K562 (cell line): ENCODE measurements around the gene TNFSF13. TPM values are rescaled to one million over a fixed set of nuclear protein-coding genes. Genes with fewer than 3 reads are reported as not detected.

Experiments used
- ATAC-seq: fragments of 200-7000 bp; cut with Tn5 transposase; 3 replicates; pipeline ENCODE4 v1.9.1; 2020; ENCODE audit warnings: moderate library complexity
- BruUV-seq: library from RNA; stranded (reverse); fragments of 400-500 nt; replicated peaks from 2 replicates; lab custom pipeline; 2021; lab: Mats Ljungman, UMichigan
- CTCF ChIA-PET: fragments of 300-600 bp; formaldehyde crosslinking; extraction: SDS; loops from one replicate; lab custom pipeline; 2021; ENCODE audit warnings: low intra/inter-chr PET ratio; lab: Yijun Ruan, JAX
- POLR2A ChIA-PET: fragments of 300-600, 350-650 bp; sonication (Branson Sonifier 250); formaldehyde crosslinking; extraction: SDS; loops from one replicate; lab custom pipeline; 2021; ENCODE audit warnings: antibody characterized with exemption, inconsistent platforms; lab: Yijun Ruan, JAX
- DNase-seq, 4 experiments: peaks; one replicate each; pipeline versions ENCODE4 v3.0.0 to v3.0.0-alpha.2; 2011 to 2018; ENCODE audit warnings: low spot score in 3 of 4, mixed read lengths in 3 of 4; ENCODE audit errors: extremely low read depth in 1 of 4
- FAIRE-seq: peaks from 2 replicates; lab custom pipeline; 2011; peaks lifted over from hg19 to GRCh38; lab: Jason Lieb, UNC
- H2AFZ ChIP-seq: 2 replicates; pipeline ENCODE4 v1.6.0; 2011; ENCODE audit warnings: low read depth, low read length, control low read depth, inconsistent platforms
- H3K27ac ChIP-seq: fragments of 200-600 bp; 3 replicates; pipeline ENCODE4 v1.8.0; 2011; ENCODE audit warnings: low read depth, mild to moderate bottlenecking, control low read depth, inconsistent platforms, low read length, moderate library complexity, mixed read lengths; ENCODE audit errors: extremely low read depth
- H3K27me3 ChIP-seq, 2 experiments: fragments of 300-600 bp in 1 of 2; 2 replicates in 1 of 2; 3 replicates in 1 of 2; pipeline versions ENCODE4 v1.6.0 to v1.8.0; 2011; ENCODE audit warnings: inconsistent platforms in 2 of 2, low read length in 2 of 2, mild to moderate bottlenecking in 1 of 2, mixed read lengths in 1 of 2, moderate library complexity in 1 of 2; ENCODE audit not compliant: control insufficient read depth in 2 of 2, insufficient read depth in 2 of 2
- H3K36me3 ChIP-seq: fragments of 300-600 bp; 3 replicates; pipeline ENCODE4 v1.8.0; 2011; ENCODE audit warnings: mild to moderate bottlenecking, low read length, inconsistent platforms; ENCODE audit not compliant: control insufficient read depth, insufficient read depth
- H3K4me1 ChIP-seq, 2 experiments: fragments of 200-600 bp in 1 of 2; replicated peaks in 1 of 2; 2 replicates in 1 of 2; 3 replicates in 1 of 2; pipeline versions ENCODE4 v1.5.1 to v1.8.0; 2011; ENCODE audit warnings: inconsistent platforms in 2 of 2, low read length in 2 of 2, mild to moderate bottlenecking in 1 of 2, mixed read lengths in 1 of 2, moderate library complexity in 1 of 2; ENCODE audit not compliant: control insufficient read depth in 2 of 2, insufficient read depth in 2 of 2
- H3K4me2 ChIP-seq: 2 replicates; pipeline ENCODE4 v1.6.1; 2011; ENCODE audit warnings: low read length, control low read depth, inconsistent platforms, mixed read lengths; ENCODE audit not compliant: insufficient read depth
- H3K4me3 ChIP-seq: fragments of 200-600 bp; sonication (generic), shearing (Covaris generic); 2 replicates; pipeline ENCODE4 v1.5.1; 2016; ENCODE audit warnings: control low read depth, inconsistent platforms
- H3K79me2 ChIP-seq: fragments of 200-600 bp; 3 replicates; pipeline ENCODE4 v1.8.0; 2011; ENCODE audit warnings: low read length, inconsistent platforms; ENCODE audit not compliant: control insufficient read depth, insufficient read depth
- H3K9ac ChIP-seq, 2 experiments: 2 replicates each; pipeline versions ENCODE4 v1.6.0 to v1.6.1; 2011; ENCODE audit warnings: low read depth in 2 of 2, low read length in 2 of 2, control low read depth in 1 of 2, inconsistent platforms in 1 of 2, mild to moderate bottlenecking in 1 of 2, mixed read lengths in 1 of 2; ENCODE audit not compliant: insufficient read depth in 1 of 2
- H3K9me1 ChIP-seq: one replicate; pipeline ENCODE4 v1.6.0; 2011; ENCODE audit warnings: inconsistent platforms, mild to moderate bottlenecking, low read length, moderate library complexity; ENCODE audit not compliant: control insufficient read depth, insufficient read depth
- H3K9me3 ChIP-seq: replicated peaks from 2 replicates; pipeline ENCODE4 v1.5.1; 2011; ENCODE audit warnings: low read depth, low read length, inconsistent platforms; ENCODE audit not compliant: control insufficient read depth, insufficient read depth
- H4K20me1 ChIP-seq: replicated peaks from 2 replicates; pipeline ENCODE4 v1.6.1; 2011; ENCODE audit warnings: low read length, inconsistent platforms, mixed read lengths; ENCODE audit not compliant: control insufficient read depth, insufficient read depth
- KDM5B ChIP-seq: fragments of 200-600 bp; sonication (generic); IDR thresholded peaks from 2 replicates; pipeline ENCODE4 v1.6.1; 2012; ENCODE audit warnings: low read depth, mild to moderate bottlenecking, moderate library complexity, low read length, control low read depth, inconsistent platforms; ENCODE audit not compliant: insufficient replicate concordance
- MCM3 ChIP-seq: fragments of 450-650 bp; IDR thresholded peaks from 2 replicates; pipeline ENCODE4 v1.6.1; 2016
- SRSF1 ChIP-seq: fragments of 200-400 bp; formaldehyde crosslinking; IDR thresholded peaks from 2 replicates; pipeline ENCODE4 v1.6.1; 2017; ENCODE audit warnings: mild to moderate bottlenecking, low read depth, low read length, moderate library complexity
- WGBS: fragments of 100-300 bp; shearing (Covaris generic); methylation state at CpG from one replicate; pipeline ENCODE4 v1.1.6; 2016; ENCODE audit warnings: low coverage, mixed read lengths; ENCODE audit not compliant: insufficient coverage; ENCODE audit errors: missing lambda C conversion rate; 5-methylcytosine and 5-hydroxymethylcytosine counted together
- in situ Hi-C: fragments of 300-500 bp; cut with MboI; formaldehyde crosslinking; loops from 4 replicates; pipeline ENCODE4 v1.15.0; 2018; ENCODE audit warnings: inconsistent platforms, mixed read lengths
- intact Hi-C: fragments of 100-400 bp; cut with micrococcal nuclease; formaldehyde crosslinking; loops from 2 replicates; pipeline ENCODE4 v1.14.2; 2022
- polyA plus RNA-seq, 8 experiments: library from polyadenylated mRNA; depleted of rRNA in 4 of 8; stranded (reverse) in 5 of 8; unstranded in 3 of 8; fragments of >200 nt; fragmentation: Nextera tagmentation in 2 of 8; fragmentation: Illumina TruSeq in 1 of 8; extraction: Ambion mirVana in 2 of 8; extraction: Trizol in 1 of 8; gene quantifications; 2 replicates each; pipeline versions ENCODE4 v1.2.1 to v1.2.3, GENCODE V29; 2011 to 2014; ENCODE audit warnings: inconsistent platforms in 1 of 8, missing spikeins in 1 of 8
- total RNA-seq, 7 experiments: library from RNA; depleted of rRNA in 6 of 7; stranded (reverse); fragments of >200 nt in 6 of 7; fragmentation: Illumina TruSeq in 2 of 7; extraction: Trizol in 2 of 7; gene quantifications; 2 replicates each; pipeline versions ENCODE4 v1.2.1 to v1.2.3, GENCODE V29; 2011 to 2021; ENCODE audit warnings: low replicate concordance in 1 of 7

Gene TNFSF13
- total and polyA plus RNA-seq, 9 of the 15 experiments (the other 6 are each of a cell fraction or from before 2014, with no cell fraction given): 0.04 to 0.51 (median 0.19) TPM; not detected in 1

DNA sequence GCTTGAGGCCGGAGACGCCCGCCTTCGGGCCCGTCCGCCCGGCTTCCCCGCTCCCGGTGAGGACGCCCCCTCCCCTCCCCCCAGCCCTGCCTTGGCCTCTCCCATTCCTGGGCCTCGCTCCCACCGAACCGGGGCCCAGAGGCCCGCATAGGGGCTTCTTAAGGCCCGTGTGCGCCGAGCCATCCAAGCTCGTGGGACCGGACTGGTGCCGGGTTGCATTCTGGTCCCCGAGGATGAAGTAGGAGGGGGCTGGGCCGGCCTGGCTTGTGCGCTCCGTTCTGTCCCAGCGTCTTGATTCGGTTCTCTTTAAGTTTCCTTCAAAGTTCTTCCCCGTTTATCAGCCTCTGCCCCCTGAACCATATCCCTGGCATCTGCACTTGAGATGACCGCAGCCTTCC, 3.7 kb downstream of the TNFSF13 start:
- ATAC-seq (peak; percentile 20), FAIRE-seq (no peak), DNase-seq (peak in 2 of 4 experiments; percentile 56 to 60)
- peak overlapping the region; percentile 98 for H3K4me2 ChIP-seq
- H3K9me3 ChIP-seq: no peaks in the 10 kb centered on the region
- H3K4me1 ChIP-seq: peaks cover 10 to 47% of the 10 kb centered on the region in 2 experiments; a peak in 4 of 5 replicates
- peak overlapping the region; percentile 76 for H3K4me3 ChIP-seq
- H3K27ac ChIP-seq: peak overlapping the region; percentile 81
- intact Hi-C loops: loop anchor here (5.0 kb wide), 1 partner anchor 205 kb away; the partner anchor contains the start of gene TMEM95
- 0% methylated on average over 14 of the region's 28 CpGs for WGBS
- ChIA-PET CTCF (interaction anchor here (1.4 kb wide), 1 partner anchor 126 kb away, joined by 4 read pairs; the partner anchor contains the start of genes TP53 and WRAP53), POLR2A (no interaction called here)
- H3K79me2 ChIP-seq: peaks cover 33% of the 10 kb centered on the region
- H2AFZ ChIP-seq: no peak overlapping the region
- in situ Hi-C loops: loop anchor here (25.0 kb wide), 1 partner anchor 525 kb away; the partner anchor contains the start of genes SLC16A11 and SLC16A13
- TF ChIP-seq MCM3: no peak
- no peak for TF ChIP-seq SRSF1
- peak; percentile 7 for TF ChIP-seq KDM5B
- peaks cover 43% of the 10 kb centered on the region; the same call in 2 of the 3 replicates for H3K36me3 ChIP-seq
- BruUV-seq: TSS peak; percentile 64
- peak overlapping the region; percentile 85 to 95 for H3K9ac ChIP-seq
- H4K20me1 ChIP-seq: no peaks in the 10 kb centered on the region
- H3K9me1 ChIP-seq: no peaks in the 10 kb centered on the region
- H3K27me3 ChIP-seq: no peaks in the 10 kb centered on the region
